ENCODE measurements around the gene DUSP22. TPM values are rescaled to one million over a fixed set of nuclear protein-coding genes. Genes with fewer than 3 reads are reported as not detected.
"Not testable (repeated sequence)": the region's sequence is repeated elsewhere in the genome, so short reads cannot be mapped to it uniquely, and the experiment has no call there.

The DUSP22 gene
- total and polyA plus RNA-seq, 2 experiments from 2014 or later: 12.8 to 36.8 TPM

DNA sequence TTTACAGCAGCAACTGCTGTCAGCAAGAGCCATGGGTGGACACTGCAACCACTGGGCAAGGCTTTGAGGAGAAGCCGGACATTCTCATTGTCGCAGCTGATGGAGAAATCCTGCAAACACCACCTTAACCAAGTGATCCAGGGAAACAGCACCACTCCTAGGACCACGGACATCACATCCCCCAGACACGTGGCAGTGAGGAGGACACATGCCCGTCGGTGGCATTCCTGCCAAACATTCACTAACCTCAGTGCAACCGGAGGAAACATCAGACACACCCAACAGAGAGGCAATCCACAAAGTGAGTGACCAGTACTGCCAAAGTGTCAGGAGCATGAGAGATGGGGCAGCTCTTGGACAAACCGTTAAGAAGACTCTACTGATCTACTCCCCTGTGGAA lies 82.7 kb downstream of the DUSP22 start (continued):
- no peak for TF ChIP-seq EZH2 (IDR thresholded peaks at IDR 0.05; ENCODE audit: low read depth, unreplicated experiment)

DNA sequence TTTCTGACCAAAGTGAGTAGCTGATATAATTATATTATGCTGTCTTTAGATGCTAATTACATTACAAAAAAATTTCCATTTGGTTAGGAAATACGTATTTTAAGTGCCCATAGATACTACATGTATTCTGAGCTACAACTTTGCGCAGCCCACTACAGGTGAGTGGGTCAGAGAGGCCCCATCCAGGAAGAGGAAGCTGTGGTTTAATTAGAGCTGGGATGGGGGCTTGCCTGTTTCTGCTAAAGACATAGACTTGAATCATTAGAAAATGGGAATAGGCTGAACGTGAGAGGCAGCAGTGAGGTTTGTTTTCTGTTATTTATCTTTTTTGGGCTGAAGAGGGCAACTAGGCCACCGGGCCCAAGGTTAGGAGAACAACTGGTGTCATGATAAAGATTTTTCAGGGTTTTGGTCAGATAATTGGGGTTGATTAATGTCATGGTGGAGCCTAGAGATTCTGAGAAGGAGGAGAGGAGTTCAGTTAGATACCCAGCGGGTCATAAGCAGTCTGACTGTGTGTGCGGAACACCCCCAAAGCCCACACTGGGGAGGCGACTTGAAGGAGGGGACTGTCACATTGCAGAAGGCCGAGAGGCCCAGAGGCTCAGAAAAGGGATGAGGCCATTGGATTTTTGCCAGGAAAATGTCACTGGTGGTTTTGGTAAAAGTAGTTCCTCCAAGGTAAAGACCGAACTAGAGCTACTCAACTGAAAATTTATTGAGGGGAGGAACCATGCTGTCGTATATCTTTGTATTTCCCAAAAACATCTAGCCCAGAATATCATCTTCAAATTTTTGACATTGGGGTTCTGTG lies 84.7 kb downstream of the DUSP22 start:
- peaks cover 14% of the 10 kb centered on the region; the same call in 1 of the 2 replicates for H3K36me3 ChIP-seq (ENCODE audit: insufficient read depth)
- Mint-ChIP-seq H3K9me3 (peaks cover 97% of the 10 kb centered on the region), H3K36me3 (ENCODE audit: low read depth) (peaks cover 24% of the 10 kb centered on the region)

DNA sequence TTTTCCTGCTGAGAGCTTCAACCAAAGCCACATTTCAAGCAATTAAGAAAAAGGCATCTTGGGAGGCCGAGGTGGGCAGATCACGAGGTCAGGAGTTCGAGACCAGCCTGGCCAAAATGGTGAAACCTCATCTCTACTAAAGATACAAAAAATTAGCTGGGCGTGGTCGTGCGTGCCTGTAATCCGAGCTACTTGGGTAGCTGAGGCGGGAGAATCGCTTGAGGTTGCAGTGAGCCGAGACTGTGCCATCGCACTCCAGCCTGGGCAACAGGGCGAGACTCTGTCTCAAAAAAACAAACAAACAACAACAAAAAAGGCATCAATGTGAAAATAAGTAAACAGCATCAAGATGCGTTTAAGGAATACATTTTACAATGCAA lies 85.3 kb downstream of the DUSP22 start:
- H3K4me2 ChIP-seq; H3K27ac ChIP-seq (ENCODE audit: low read depth); H3K27me3 ChIP-seq (ENCODE audit: insufficient read depth); H2AFZ ChIP-seq; H3K9me2 ChIP-seq (ENCODE audit: insufficient read depth); H3F3A ChIP-seq (replicated peaks; ENCODE audit: low read depth); DNase-seq (ENCODE audit: low spot score); H3K4me3 ChIP-seq; H3K27ac Mint-ChIP-seq; H4K20me1 ChIP-seq (replicated peaks; ENCODE audit: insufficient read depth); H3K79me2 ChIP-seq (replicated peaks; ENCODE audit: insufficient read depth); H3K4me3 Mint-ChIP-seq; ATAC-seq: not testable (repeated sequence)
- H3K4me1 ChIP-seq (ENCODE audit: insufficient read depth): 0 out of 2 replicates have a peak, but pooled peaks cover 12% of the 10 kb centered on the region
- H3K36me3 ChIP-seq (ENCODE audit: insufficient read depth): peaks cover 14% of the 10 kb centered on the region; the same call in 1 of the 2 replicates
- Mint-ChIP-seq H3K9me3 (peaks cover 95% of the 10 kb centered on the region), H3K27me3 (ENCODE audit: insufficient read depth, low read depth, poor library complexity) (peaks cover 28% of the 10 kb centered on the region), H3K4me1 (peaks cover 13% of the 10 kb centered on the region), H3K36me3 (ENCODE audit: low read depth) (peaks cover 24% of the 10 kb centered on the region)

More for the DNA sequence above, 84.7 kb downstream of the DUSP22 start:
- TF ChIP-seq, protein P1, sequence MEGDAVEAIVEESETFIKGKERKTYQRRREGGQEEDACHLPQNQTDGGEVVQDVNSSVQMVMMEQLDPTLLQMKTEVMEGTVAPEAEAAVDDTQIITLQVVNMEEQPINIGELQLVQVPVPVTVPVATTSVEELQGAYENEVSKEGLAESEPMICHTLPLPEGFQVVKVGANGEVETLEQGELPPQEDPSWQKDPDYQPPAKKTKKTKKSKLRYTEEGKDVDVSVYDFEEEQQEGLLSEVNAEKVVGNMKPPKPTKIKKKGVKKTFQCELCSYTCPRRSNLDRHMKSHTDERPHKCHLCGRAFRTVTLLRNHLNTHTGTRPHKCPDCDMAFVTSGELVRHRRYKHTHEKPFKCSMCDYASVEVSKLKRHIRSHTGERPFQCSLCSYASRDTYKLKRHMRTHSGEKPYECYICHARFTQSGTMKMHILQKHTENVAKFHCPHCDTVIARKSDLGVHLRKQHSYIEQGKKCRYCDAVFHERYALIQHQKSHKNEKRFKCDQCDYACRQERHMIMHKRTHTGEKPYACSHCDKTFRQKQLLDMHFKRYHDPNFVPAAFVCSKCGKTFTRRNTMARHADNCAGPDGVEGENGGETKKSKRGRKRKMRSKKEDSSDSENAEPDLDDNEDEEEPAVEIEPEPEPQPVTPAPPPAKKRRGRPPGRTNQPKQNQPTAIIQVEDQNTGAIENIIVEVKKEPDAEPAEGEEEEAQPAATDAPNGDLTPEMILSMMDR (conservative IDR thresholded peaks at IDR 0.05; ENCODE audit: low read depth in 2 of 2): no peak
- TF ChIP-seq NANOG (IDR thresholded peaks at IDR 0.05; ENCODE audit: borderline replicate concordance) (no peak), ZNF331 (CRISPR knock-in tag; IDR thresholded peaks at IDR 0.05; ENCODE audit: low read depth) (no peak), EZH2phosphoT487 (IDR thresholded peaks at IDR 0.05; ENCODE audit: unreplicated experiment) (no peak), JUNB (IDR thresholded peaks at IDR 0.05; ENCODE audit: unreplicated experiment) (no peak)
- TF ChIP-seq, protein P2, sequence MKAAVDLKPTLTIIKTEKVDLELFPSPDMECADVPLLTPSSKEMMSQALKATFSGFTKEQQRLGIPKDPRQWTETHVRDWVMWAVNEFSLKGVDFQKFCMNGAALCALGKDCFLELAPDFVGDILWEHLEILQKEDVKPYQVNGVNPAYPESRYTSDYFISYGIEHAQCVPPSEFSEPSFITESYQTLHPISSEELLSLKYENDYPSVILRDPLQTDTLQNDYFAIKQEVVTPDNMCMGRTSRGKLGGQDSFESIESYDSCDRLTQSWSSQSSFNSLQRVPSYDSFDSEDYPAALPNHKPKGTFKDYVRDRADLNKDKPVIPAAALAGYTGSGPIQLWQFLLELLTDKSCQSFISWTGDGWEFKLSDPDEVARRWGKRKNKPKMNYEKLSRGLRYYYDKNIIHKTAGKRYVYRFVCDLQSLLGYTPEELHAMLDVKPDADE (IDR thresholded peaks at IDR 0.05): no peak
- TF ChIP-seq, protein P3, sequence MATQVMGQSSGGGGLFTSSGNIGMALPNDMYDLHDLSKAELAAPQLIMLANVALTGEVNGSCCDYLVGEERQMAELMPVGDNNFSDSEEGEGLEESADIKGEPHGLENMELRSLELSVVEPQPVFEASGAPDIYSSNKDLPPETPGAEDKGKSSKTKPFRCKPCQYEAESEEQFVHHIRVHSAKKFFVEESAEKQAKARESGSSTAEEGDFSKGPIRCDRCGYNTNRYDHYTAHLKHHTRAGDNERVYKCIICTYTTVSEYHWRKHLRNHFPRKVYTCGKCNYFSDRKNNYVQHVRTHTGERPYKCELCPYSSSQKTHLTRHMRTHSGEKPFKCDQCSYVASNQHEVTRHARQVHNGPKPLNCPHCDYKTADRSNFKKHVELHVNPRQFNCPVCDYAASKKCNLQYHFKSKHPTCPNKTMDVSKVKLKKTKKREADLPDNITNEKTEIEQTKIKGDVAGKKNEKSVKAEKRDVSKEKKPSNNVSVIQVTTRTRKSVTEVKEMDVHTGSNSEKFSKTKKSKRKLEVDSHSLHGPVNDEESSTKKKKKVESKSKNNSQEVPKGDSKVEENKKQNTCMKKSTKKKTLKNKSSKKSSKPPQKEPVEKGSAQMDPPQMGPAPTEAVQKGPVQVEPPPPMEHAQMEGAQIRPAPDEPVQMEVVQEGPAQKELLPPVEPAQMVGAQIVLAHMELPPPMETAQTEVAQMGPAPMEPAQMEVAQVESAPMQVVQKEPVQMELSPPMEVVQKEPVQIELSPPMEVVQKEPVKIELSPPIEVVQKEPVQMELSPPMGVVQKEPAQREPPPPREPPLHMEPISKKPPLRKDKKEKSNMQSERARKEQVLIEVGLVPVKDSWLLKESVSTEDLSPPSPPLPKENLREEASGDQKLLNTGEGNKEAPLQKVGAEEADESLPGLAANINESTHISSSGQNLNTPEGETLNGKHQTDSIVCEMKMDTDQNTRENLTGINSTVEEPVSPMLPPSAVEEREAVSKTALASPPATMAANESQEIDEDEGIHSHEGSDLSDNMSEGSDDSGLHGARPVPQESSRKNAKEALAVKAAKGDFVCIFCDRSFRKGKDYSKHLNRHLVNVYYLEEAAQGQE (IDR thresholded peaks at IDR 0.05; ENCODE audit: unreplicated experiment): no peak
- H2AFZ ChIP-seq: no peak overlapping the region
- 0 out of 2 replicates have a peak, but pooled peaks cover 7% of the 10 kb centered on the region for H3K9me2 ChIP-seq (ENCODE audit: insufficient read depth)
- H3K4me3 ChIP-seq: no peak overlapping the region
- DNase-seq (ENCODE audit: low spot score) (no peak), ATAC-seq (no peak)
- H3K4me2 ChIP-seq: no peak overlapping the region
- H3K4me1 Mint-ChIP-seq: peaks cover 13% of the 10 kb centered on the region
- no peak overlapping the region for H3K4me3 Mint-ChIP-seq
- no peaks in the 10 kb centered on the region for H3F3A ChIP-seq (replicated peaks; ENCODE audit: low read depth)
- 0 out of 2 replicates have a peak, but pooled peaks cover 12% of the 10 kb centered on the region for H3K4me1 ChIP-seq (ENCODE audit: insufficient read depth)
- H3K27ac ChIP-seq (ENCODE audit: low read depth): no peak overlapping the region
- no peaks in the 10 kb centered on the region for H3K79me2 ChIP-seq (replicated peaks; ENCODE audit: insufficient read depth)
- peaks cover 29% of the 10 kb centered on the region for H3K27me3 Mint-ChIP-seq (ENCODE audit: insufficient read depth, low read depth, poor library complexity)
- no peaks in the 10 kb centered on the region for H3K27me3 ChIP-seq (ENCODE audit: insufficient read depth)
- H4K20me1 ChIP-seq (replicated peaks; ENCODE audit: insufficient read depth): no peaks in the 10 kb centered on the region
- no peak overlapping the region for H3K27ac Mint-ChIP-seq
